Keratinocyte (primary cell): Measurements from ENCODE around the gene OR5AN1. TPM values are rescaled to one million over a fixed set of nuclear protein-coding genes. Genes with fewer than 3 reads are reported as not detected.

Experiments used
- DNase-seq: peaks from one replicate; pipeline ENCODE4 v3.0.0-alpha.2; 2011; ENCODE audit warnings: low read depth, missing footprints, low spot score
- FAIRE-seq: peaks from 2 replicates; lab custom pipeline; 2011; peaks lifted over from hg19 to GRCh38; lab: Jason Lieb, UNC
- H2AFZ ChIP-seq: 2 replicates; pipeline ENCODE4 v1.6.0; 2012; ENCODE audit warnings: low read length, control low read depth, inconsistent platforms; ENCODE audit not compliant: control insufficient read depth
- H3K27ac ChIP-seq: 2 replicates; pipeline ENCODE4 v1.5.1; 2011; ENCODE audit warnings: low read length; ENCODE audit not compliant: control insufficient read depth, insufficient read depth
- H3K27me3 ChIP-seq: 3 replicates; pipeline ENCODE4 v1.6.0; 2011; ENCODE audit warnings: low read length; ENCODE audit not compliant: control insufficient read depth, insufficient read depth; ENCODE audit errors: extremely low read depth
- H3K36me3 ChIP-seq, 2 experiments: 2 replicates in 1 of 2; 3 replicates in 1 of 2; pipeline ENCODE4 v1.5.1; 2011; ENCODE audit warnings: low read length in 2 of 2, mild to moderate bottlenecking in 1 of 2; ENCODE audit not compliant: control insufficient read depth in 2 of 2, insufficient read depth in 2 of 2; ENCODE audit errors: extremely low read depth in 1 of 2
- H3K4me1 ChIP-seq: 3 replicates; pipeline ENCODE4 v1.5.1; 2011; ENCODE audit warnings: low read length; ENCODE audit not compliant: control insufficient read depth, insufficient read depth; ENCODE audit errors: extremely low read depth
- H3K4me2 ChIP-seq: 3 replicates; pipeline ENCODE4 v1.6.0; 2011; ENCODE audit warnings: low read depth, low read length; ENCODE audit not compliant: control insufficient read depth, insufficient read depth; ENCODE audit errors: extremely low read depth
- H3K4me3 ChIP-seq, 3 experiments: fragments of 200-600 bp in 1 of 3; sonication (generic) in 1 of 3; 2 replicates in 2 of 3; 3 replicates in 1 of 3; pipeline ENCODE4 v1.5.1; 2011 to 2016; ENCODE audit warnings: low read length in 3 of 3, mild to moderate bottlenecking in 3 of 3, control low read depth in 2 of 3, inconsistent platforms in 1 of 3, low read depth in 1 of 3, mixed read lengths in 1 of 3, mixed run types in 1 of 3, moderate library complexity in 1 of 3; ENCODE audit not compliant: control insufficient read depth in 2 of 3, insufficient read depth in 2 of 3; ENCODE audit errors: extremely low read depth in 1 of 3
- H3K79me2 ChIP-seq: 2 replicates; pipeline ENCODE4 v1.6.0; 2012; ENCODE audit warnings: low read length; ENCODE audit not compliant: control insufficient read depth, insufficient read depth
- H3K9ac ChIP-seq: 3 replicates; pipeline ENCODE4 v1.6.0; 2011; ENCODE audit warnings: low read length; ENCODE audit not compliant: control insufficient read depth, insufficient read depth; ENCODE audit errors: extremely low read depth
- H3K9me1 ChIP-seq: 3 replicates; pipeline ENCODE4 v1.6.0; 2011; ENCODE audit warnings: low read length; ENCODE audit not compliant: control insufficient read depth, insufficient read depth; ENCODE audit errors: extremely low read depth
- H3K9me3 ChIP-seq: 2 replicates; pipeline ENCODE4 v1.5.1; 2012; ENCODE audit warnings: low read depth, low read length; ENCODE audit not compliant: control insufficient read depth
- H4K20me1 ChIP-seq: 3 replicates; pipeline ENCODE4 v1.6.0; 2011; ENCODE audit warnings: low read length; ENCODE audit not compliant: control insufficient read depth, insufficient read depth; ENCODE audit errors: extremely low read depth
- EZH2 ChIP-seq: IDR thresholded peaks from one replicate; pipeline ENCODE4 v1.6.1; 2012; ENCODE audit warnings: inconsistent platforms, mild to moderate bottlenecking, low read length, moderate library complexity
- dilution Hi-C: fragments of 300-500 bp; cut with MboI; formaldehyde crosslinking; loops from one replicate; pipeline ENCODE4 v1.7.0; 2020; ENCODE audit warnings: low sequenced_read_pairs; ENCODE audit not compliant: extremely low pct_ligation_motif_present
- polyA plus RNA-seq, 5 experiments: library from polyadenylated mRNA; depleted of rRNA in 3 of 5; stranded (reverse) in 3 of 5; stranded (forward) in 1 of 5; unstranded in 1 of 5; fragments of >200 nt; gene quantifications; 1 replicate in 1 of 5; 2 replicates in 3 of 5; 3 replicates in 1 of 5; pipeline versions ENCODE4 v1.2.1 to v1.2.3, GENCODE V29; 2011 to 2012; ENCODE audit warnings: missing spikeins in 2 of 5, low read depth in 1 of 5, low replicate concordance in 1 of 5
- TF ChIP-seq, protein P1 (sequence below), 3 experiments: IDR thresholded peaks in 1 of 3; conservative IDR thresholded peaks in 1 of 3; optimal IDR thresholded peaks in 1 of 3; 2 replicates in 2 of 3; 3 replicates in 1 of 3; pipeline versions ENCODE3 to v1.5.1; 2011; ENCODE audit warnings: low read length in 3 of 3, mild to moderate bottlenecking in 3 of 3, moderate library complexity in 2 of 3, control low read depth in 1 of 3, inconsistent platforms in 1 of 3; ENCODE audit not compliant: insufficient read depth in 2 of 3; ENCODE audit errors: extremely low read depth in 1 of 3

Gene OR5AN1
- polyA plus RNA-seq, 1 donor (not counting 4 experiments of a cell fraction or from before 2014, with no cell fraction given), result not detected

- Histone ChIP-seq H3K4me2 (no peak overlapping the region), H3K27me3 (no peaks in the 10 kb centered on the region), H3K4me3 (no peak overlapping the region), H3K9me3 (no peaks in the 10 kb centered on the region), H3K9me1 (no peaks in the 10 kb centered on the region), H3K36me3 (no peaks in the 10 kb centered on the region), H2AFZ (no peak overlapping the region), H3K9ac (no peak overlapping the region), H4K20me1 (no peaks in the 10 kb centered on the region), H3K27ac (no peak overlapping the region), H3K4me1 (no peaks in the 10 kb centered on the region), H3K79me2 (no peaks in the 10 kb centered on the region)
- no peak for FAIRE-seq
- TF ChIP-seq, protein P1, sequence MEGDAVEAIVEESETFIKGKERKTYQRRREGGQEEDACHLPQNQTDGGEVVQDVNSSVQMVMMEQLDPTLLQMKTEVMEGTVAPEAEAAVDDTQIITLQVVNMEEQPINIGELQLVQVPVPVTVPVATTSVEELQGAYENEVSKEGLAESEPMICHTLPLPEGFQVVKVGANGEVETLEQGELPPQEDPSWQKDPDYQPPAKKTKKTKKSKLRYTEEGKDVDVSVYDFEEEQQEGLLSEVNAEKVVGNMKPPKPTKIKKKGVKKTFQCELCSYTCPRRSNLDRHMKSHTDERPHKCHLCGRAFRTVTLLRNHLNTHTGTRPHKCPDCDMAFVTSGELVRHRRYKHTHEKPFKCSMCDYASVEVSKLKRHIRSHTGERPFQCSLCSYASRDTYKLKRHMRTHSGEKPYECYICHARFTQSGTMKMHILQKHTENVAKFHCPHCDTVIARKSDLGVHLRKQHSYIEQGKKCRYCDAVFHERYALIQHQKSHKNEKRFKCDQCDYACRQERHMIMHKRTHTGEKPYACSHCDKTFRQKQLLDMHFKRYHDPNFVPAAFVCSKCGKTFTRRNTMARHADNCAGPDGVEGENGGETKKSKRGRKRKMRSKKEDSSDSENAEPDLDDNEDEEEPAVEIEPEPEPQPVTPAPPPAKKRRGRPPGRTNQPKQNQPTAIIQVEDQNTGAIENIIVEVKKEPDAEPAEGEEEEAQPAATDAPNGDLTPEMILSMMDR (optimal IDR thresholded peaks at IDR 0.05 in 1 of 3, IDR thresholded peaks at IDR 0.05 in 1 of 3, conservative IDR thresholded peaks at IDR 0.05 in 1 of 3; ENCODE audit: extremely low read depth in 1 of 3, insufficient read depth in 2 of 3, low read length in 3 of 3), result no peak
- TF ChIP-seq EZH2, result no peak
- dilution Hi-C loops, result no loop called here
- no peak for DNase-seq
These were observed 675 bp upstream of the OR5AN1 start for GRCh38 chr11:59358020-59358419.

DNA sequence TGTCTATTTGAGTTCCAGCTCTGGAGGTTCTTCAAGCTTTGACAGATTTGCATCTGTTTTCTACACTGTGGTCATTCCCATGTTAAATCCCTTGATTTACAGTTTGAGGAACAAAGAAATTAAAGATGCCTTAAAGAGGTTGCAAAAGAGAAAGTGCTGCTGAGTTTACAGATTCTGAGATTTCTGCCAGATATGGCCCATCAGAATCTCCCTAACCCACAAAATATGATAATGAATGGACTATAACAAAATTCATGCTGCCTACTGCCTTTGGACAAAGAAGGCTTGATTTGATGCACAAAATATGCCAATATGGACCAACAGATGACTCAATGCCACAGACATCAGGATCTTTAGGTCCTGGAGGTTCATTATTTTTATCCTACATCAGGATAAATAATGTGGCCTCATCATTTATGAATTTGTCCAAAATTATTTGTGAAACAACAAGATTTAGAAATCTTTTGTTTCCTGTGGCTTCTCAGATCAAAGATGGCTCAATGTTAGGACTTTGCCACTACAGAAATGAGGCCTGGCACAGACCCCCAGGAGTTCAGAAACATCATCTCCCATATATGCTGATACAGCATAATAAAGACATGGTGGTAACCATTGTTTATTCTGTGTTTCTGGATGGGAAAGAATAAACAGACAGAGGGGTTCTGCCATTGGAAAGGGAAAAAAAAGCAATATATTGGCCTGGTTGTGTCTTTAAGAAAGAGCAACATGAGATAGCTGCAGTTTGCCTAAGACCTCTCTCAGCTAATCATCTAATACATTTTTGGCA lies 6.7 kb downstream of the OR5AN1 start:
- no peak overlapping the region for H2AFZ ChIP-seq
- no peak overlapping the region for H3K27ac ChIP-seq
- H3K4me1 ChIP-seq, result no peaks in the 10 kb centered on the region
- H3K36me3 ChIP-seq, result no peaks in the 10 kb centered on the region
- H4K20me1 ChIP-seq, result no peaks in the 10 kb centered on the region
- H3K9me3 ChIP-seq, result no peaks in the 10 kb centered on the region
- FAIRE-seq (no peak), DNase-seq (no peak)
- no peaks in the 10 kb centered on the region for H3K9me1 ChIP-seq
- no peaks in the 10 kb centered on the region for H3K27me3 ChIP-seq
- dilution Hi-C loops, result no loop called here
- H3K4me2 ChIP-seq, result no peak overlapping the region
- TF ChIP-seq EZH2, result no peak
- TF ChIP-seq, protein P1 (optimal IDR thresholded peaks at IDR 0.05 in 1 of 3, IDR thresholded peaks at IDR 0.05 in 1 of 3, conservative IDR thresholded peaks at IDR 0.05 in 1 of 3; ENCODE audit: extremely low read depth in 1 of 3, insufficient read depth in 2 of 3, low read length in 3 of 3), result no peak
- H3K79me2 ChIP-seq, result no peaks in the 10 kb centered on the region
- H3K4me3 ChIP-seq, result no peak overlapping the region
- no peak overlapping the region for H3K9ac ChIP-seq
